GM12891 (cell line): ENCODE measurements around the gene GRIK4.

Experiments
- POLR2A ChIP-seq: IDR thresholded peaks from 2 replicates; pipeline ENCODE4 v1.6.1; 2011; ENCODE audit warnings: low read depth, low read length, control low read depth
- POLR2AphosphoS5 ChIP-seq: IDR thresholded peaks from 2 replicates; pipeline ENCODE4 v1.6.1; 2011; ENCODE audit warnings: low read depth, low read length, control low read depth
- SPI1 ChIP-seq: IDR thresholded peaks from 2 replicates; pipeline ENCODE4 v1.6.1; 2011; ENCODE audit warnings: low read depth, low read length, control low read depth

DNA sequence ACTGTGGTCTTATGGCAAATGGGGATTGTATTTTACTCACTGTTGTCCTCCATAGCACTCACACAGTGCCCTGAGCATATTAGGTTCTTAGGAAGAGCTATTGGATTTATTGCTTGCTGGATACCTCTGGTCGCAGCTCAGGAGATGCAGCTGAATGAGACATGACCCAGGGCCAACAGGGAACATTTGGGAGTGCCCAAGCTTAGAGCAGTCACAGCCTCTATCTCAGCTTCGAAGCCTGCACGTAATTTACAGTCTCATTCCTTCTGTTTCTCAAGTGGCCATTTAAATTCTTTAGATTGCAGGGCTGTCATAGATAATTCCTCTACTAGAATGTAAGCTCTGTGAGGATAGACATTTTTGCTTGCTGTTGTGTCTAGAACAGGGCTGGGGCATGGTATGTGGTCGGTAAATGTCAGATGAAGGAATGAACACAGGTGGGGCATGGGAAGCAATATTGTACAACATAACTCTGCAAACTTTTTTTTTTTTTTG, 192.8 kb downstream of the GRIK4 start:
- TF ChIP-seq POLR2AphosphoS5 = no peak
- TF ChIP-seq POLR2A = no peak
- TF ChIP-seq SPI1 = no peak
